HUES6 (cell line): ENCODE results near the gene PHF20.
A peak's percentile ranks its signal among the peaks of the same experiment; 100 is the strongest.

Experiments
- H3K27ac ChIP-seq: 2 replicates; pipeline ENCODE4 v1.7.0; 2013; ENCODE audit warnings: low read depth, mild to moderate bottlenecking, low read length, inconsistent platforms
- H3K27me3 ChIP-seq: 2 replicates; pipeline ENCODE4 v1.6.1; 2013; ENCODE audit warnings: low read length; ENCODE audit not compliant: control insufficient read depth, insufficient read depth
- H3K36me3 ChIP-seq: 2 replicates; pipeline ENCODE4 v1.6.1; 2013; ENCODE audit warnings: low read length; ENCODE audit not compliant: control insufficient read depth, insufficient read depth
- H3K4me1 ChIP-seq: 2 replicates; pipeline ENCODE4 v1.6.1; 2013; ENCODE audit warnings: low read length; ENCODE audit not compliant: control insufficient read depth, insufficient read depth
- H3K4me3 ChIP-seq: 2 replicates; pipeline ENCODE4 v1.5.1; 2013; ENCODE audit warnings: low read depth, low read length
- H3K9ac ChIP-seq: one replicate; pipeline ENCODE4 v1.6.1; 2013; ENCODE audit warnings: mild to moderate bottlenecking, low read length
- H3K9me3 ChIP-seq: 2 replicates; pipeline ENCODE4 v1.6.1; 2013; ENCODE audit warnings: low read depth, low read length; ENCODE audit not compliant: control insufficient read depth, insufficient read depth

The PHF20 gene

DNA sequence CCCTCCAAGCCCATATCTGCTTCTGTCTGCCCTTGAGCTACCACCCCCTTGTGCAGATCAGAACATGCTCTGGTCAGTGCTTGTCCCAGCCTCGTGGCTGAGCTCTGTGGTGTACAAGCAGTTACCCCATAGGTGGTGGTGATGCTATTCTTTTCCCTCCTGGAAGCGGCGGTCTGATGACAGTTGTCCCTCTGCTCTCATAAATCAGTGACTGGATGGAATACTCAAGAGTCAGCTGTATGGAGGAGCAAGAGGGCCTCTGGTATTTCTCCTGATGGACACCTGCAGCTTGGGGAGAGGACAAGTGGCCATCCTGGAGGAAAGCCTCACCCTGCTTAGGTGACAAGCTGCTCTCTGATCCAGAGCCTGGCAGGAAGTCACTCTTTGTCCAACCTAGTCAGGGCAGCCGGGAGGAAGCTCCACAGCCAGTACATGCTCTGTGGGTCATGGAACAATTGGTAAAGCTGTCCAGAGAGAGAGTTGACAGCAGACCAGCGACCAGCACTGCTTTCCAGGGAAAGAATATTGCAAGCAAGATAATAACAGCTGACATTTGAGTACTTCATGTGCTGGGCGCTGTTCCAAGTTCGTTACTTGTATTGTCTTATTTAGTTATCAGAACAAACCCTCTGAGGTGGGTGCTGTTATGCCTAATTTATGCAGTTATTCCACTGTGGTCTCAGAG is 135.3 kb downstream of the PHF20 start:
- Histone ChIP-seq H3K4me1 (peaks cover 12% of the 10 kb centered on the region), H3K4me3 (no peak overlapping the region), H3K9me3 (no peaks in the 10 kb centered on the region), H3K27ac (peak overlapping the region; percentile 4; the same call in 1 of the 2 replicates), H3K36me3 (peaks cover 25% of the 10 kb centered on the region), H3K9ac (no peak overlapping the region), H3K27me3 (no peaks in the 10 kb centered on the region)

DNA sequence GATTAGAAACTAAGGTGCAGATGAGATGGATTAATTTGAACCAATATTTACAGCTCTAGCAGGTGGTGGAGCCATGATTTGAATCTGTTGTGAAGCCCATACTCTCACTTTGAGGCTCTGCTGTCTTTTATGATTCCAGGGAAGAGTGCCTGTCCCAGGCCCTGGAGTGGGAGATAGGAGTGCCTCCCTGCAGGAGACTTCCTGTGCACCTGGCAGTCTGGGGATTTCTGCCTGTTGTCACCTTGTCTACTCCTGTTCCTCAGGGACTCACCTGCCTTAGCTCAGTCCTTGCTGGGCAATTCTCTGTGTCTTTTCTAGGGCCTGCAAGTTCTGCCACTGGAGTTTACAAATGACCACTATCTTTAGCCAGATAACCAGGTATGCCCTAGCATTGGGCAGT is 136.2 kb downstream of the PHF20 start:
- Histone ChIP-seq H3K4me1 (peaks cover 12% of the 10 kb centered on the region), H3K4me3 (no peak overlapping the region), H3K9ac (no peak overlapping the region), H3K27ac (peak overlapping the region; percentile 4; the same call in 1 of the 2 replicates), H3K36me3 (peaks cover 30% of the 10 kb centered on the region), H3K27me3 (no peaks in the 10 kb centered on the region), H3K9me3 (no peaks in the 10 kb centered on the region)

DNA sequence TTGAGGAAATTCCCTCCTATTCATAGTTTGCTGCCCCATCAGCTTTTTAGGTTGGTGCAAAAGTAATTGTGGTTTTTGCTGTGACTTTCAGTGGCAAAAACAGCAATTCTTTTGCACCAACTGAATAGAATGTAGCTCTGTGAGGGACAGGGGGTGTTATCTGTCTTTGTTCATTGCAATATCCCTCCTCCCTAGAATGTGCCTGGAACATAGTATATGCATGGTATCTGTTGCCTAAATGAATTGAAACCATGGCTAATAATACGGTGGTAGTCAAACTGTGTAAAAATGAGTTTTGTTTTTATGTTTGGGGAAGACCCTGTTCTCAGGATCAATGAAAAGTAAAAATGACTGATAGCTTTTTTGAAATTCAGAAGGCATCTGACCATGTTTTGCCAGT is 137.4 kb downstream of the PHF20 start:
- peaks cover 37% of the 10 kb centered on the region for H3K36me3 ChIP-seq
- H3K9me3 ChIP-seq = no peaks in the 10 kb centered on the region
- H3K4me1 ChIP-seq = peaks cover 12% of the 10 kb centered on the region
- no peak overlapping the region for H3K9ac ChIP-seq
- H3K27ac ChIP-seq = no peak overlapping the region; the same call in 1 of the 2 replicates
- H3K27me3 ChIP-seq = no peaks in the 10 kb centered on the region
- no peak overlapping the region for H3K4me3 ChIP-seq

DNA sequence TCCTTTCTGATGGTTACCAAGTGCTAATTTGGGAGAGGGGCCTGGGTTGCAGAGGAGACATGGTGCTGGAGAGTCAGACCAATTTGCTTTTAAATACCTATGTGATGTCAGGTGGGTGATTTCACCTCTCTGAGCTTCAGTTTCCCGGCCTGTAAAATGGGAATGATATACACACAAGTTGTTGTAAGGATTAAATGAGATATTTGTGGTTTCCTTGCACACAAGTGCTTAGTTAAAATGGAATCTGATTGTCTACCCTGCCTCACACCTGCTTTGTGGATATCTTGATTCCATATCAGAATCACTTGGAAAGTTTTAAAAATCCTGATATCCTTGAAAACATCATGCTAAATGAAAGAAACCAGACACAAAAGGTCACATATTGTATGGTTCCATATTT is 138.0 kb downstream of the PHF20 start:
- peaks cover 42% of the 10 kb centered on the region for H3K36me3 ChIP-seq
- no peak overlapping the region for H3K9ac ChIP-seq
- H3K27me3 ChIP-seq = no peaks in the 10 kb centered on the region
- H3K4me3 ChIP-seq = no peak overlapping the region
- peaks cover 12% of the 10 kb centered on the region for H3K4me1 ChIP-seq
- no peak overlapping the region for H3K27ac ChIP-seq
- H3K9me3 ChIP-seq = no peaks in the 10 kb centered on the region

DNA sequence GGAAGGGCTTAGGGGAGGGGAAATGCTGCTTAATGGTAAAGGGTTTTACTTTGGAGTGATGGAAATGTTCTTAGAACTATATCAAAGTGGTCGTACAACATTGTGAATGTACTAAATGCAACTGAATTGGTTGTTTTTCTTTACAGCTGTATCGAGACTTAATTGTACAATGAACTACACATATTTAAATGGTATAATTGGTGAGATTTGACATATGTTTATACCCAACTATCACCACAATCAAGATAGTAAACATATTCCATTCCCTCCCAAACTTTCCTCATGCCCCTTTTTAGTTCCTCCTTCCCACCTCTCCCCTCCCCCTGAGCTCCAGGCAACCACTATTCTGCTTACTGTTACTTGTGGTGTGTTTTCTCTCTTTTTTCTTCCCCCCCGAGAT is 138.4 kb downstream of the PHF20 start:
- Histone ChIP-seq H3K4me1 (peaks cover 12% of the 10 kb centered on the region), H3K9me3 (no peaks in the 10 kb centered on the region), H3K4me3 (no peak overlapping the region), H3K27ac (no peak overlapping the region), H3K27me3 (no peaks in the 10 kb centered on the region), H3K36me3 (peaks cover 40% of the 10 kb centered on the region), H3K9ac (no peak overlapping the region)

DNA sequence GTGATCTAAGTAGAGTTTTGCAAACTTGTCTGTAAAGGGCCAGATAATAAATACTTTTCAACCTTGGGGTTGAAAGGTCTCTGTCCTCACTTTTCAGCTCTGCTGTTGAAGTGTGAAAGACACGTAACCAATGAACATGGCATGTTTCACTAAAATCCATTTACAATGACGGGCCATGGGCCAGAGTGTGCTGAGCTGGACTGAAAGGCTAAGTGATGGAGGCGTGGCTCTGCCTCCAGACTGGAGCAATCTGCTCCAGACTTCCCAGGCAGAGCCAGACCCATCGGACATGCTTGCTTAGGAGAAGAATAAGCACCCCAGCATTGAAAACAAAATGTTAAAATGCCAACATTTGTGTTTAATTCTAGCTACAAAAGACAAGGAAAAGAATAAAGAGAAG is 141.1 kb downstream of the PHF20 start:
- no peak overlapping the region for H3K4me3 ChIP-seq
- H3K27ac ChIP-seq = no peak overlapping the region
- H3K9ac ChIP-seq = no peak overlapping the region
- H3K4me1 ChIP-seq = peaks cover 3% of the 10 kb centered on the region
- peaks cover 42% of the 10 kb centered on the region for H3K36me3 ChIP-seq
- H3K27me3 ChIP-seq = no peaks in the 10 kb centered on the region
- H3K9me3 ChIP-seq = no peaks in the 10 kb centered on the region

DNA sequence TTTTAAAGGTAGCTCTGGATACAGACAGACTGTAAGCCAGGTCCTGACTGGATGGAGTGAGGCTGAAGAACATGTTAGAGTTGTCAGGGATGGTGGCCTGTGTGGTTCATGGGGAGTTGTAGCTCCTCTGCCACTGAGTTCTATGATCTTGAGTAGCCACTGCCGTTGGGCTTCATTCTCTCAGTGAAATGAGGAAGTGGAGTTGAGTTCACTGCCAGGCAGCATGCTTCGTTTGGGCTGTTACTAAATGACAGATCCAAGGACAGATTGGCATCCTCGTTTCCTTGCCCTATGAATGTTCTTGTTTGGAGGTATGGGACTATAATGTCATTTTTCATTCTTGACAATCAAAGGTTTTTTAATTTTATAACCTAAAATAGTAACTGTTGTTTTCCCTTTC is 145.3 kb downstream of the PHF20 start:
- Histone ChIP-seq H3K4me1 (no peaks in the 10 kb centered on the region), H3K36me3 (peaks cover 75% of the 10 kb centered on the region), H3K9me3 (no peaks in the 10 kb centered on the region)

DNA sequence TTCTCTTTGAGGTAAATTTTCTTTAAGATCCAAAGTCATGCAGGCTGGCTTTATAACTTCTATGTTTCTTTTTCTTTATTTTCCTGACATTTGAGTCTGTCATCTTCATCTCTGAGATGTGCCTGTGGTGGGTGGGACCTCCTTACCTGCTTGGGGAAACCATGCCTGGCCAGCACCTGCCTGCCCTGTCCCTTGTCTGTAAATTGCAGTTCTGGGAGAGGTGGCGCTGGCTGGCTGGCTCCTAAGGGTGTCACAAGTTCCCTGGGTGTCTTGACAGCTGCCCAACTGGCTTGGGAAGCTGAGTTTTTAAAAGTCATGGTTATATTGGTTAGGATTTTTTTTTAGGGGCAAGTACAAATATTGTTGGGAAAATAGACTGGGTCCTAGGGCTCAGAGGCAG is 146.2 kb downstream of the PHF20 start:
- peaks cover 74% of the 10 kb centered on the region for H3K36me3 ChIP-seq

More for the DNA sequence above, 145.3 kb downstream of the PHF20 start:
- H3K4me3 ChIP-seq = no peak overlapping the region
- no peak overlapping the region for H3K27ac ChIP-seq
- no peak overlapping the region for H3K9ac ChIP-seq
- H3K27me3 ChIP-seq = no peaks in the 10 kb centered on the region

DNA sequence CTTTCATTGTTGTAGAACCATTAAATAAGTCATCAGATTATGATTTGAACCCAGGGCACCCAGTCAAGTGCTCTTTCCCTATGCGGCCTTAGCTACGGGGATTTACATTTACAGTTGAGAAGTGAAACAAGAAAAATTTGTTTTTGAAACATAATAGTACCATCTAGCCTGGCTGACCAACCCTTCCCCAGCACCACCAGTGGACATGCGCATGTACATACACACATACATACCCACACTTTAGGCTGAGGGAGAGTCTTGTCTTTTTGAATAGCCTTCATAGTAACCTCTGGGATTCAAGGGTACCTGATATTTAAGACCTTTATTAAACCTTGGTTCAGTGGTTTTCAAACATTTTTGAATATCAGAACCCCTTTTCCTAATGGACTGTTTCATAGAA is 148.7 kb downstream of the PHF20 start:
- Histone ChIP-seq H3K4me1 (no peaks in the 10 kb centered on the region), H3K36me3 (peaks cover 61% of the 10 kb centered on the region), H3K9me3 (no peaks in the 10 kb centered on the region), H3K9ac (no peak overlapping the region), H3K4me3 (no peak overlapping the region), H3K27ac (no peak overlapping the region), H3K27me3 (no peaks in the 10 kb centered on the region)

More for the DNA sequence above, 146.2 kb downstream of the PHF20 start:
- Histone ChIP-seq H3K27me3 (no peaks in the 10 kb centered on the region), H3K4me1 (no peaks in the 10 kb centered on the region), H3K9me3 (no peaks in the 10 kb centered on the region), H3K9ac (no peak overlapping the region), H3K27ac (no peak overlapping the region), H3K4me3 (no peak overlapping the region)

DNA sequence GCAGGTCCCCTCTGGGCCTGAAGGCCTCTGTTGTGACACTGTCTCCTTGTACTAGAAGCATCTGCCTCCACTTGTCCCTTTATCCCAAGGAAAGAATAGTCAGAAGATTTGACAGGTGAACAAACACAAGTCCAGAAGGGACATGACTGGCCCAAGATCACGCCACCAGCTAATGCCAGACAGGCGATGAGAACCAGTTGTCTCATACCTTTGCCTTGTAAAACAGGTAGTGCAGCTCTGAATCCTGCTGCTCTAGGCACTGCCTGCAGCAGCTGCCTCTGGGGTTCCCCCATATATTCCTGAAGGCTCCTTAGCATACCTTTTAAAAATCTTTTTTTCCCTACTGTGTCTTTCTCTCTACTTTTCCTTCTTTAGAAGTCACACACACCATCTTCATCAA is 157.5 kb downstream of the PHF20 start:
- no peak overlapping the region for H3K27ac ChIP-seq
- no peaks in the 10 kb centered on the region for H3K27me3 ChIP-seq
- no peak overlapping the region for H3K4me3 ChIP-seq
- no peak overlapping the region for H3K9ac ChIP-seq
- H3K36me3 ChIP-seq = peaks cover 41% of the 10 kb centered on the region
- H3K4me1 ChIP-seq = peaks cover 9% of the 10 kb centered on the region
- H3K9me3 ChIP-seq = no peaks in the 10 kb centered on the region

DNA sequence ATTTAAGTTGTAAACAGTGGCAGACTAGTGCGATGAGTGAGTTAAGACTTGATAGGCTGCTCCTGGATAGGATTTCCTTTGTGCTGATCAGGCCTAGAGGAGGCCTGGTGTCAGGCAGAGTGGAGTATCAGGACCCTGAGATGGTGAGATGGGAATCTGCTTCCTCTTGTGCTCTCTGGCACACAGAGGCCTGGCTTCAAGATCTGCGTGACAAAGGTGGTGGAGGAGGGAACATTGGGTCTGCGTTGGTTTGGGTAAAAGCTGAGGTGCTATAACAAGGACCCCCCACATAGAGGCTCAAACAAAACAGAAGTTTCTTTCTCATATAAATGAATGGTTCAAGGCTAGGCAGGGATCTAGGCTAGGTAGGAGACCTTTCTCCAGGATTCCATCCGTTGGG is 162.2 kb downstream of the PHF20 start:
- H3K4me1 ChIP-seq = peaks cover 20% of the 10 kb centered on the region
- 0 out of 2 replicates have a peak overlapping the region, but pooled peaks have one; percentile 68 for H3K27ac ChIP-seq
- no peak overlapping the region for H3K4me3 ChIP-seq

More for the DNA sequence above, 162.2 kb downstream of the PHF20 start:
- H3K9ac ChIP-seq = no peak overlapping the region
- H3K36me3 ChIP-seq = peaks cover 29% of the 10 kb centered on the region
- no peaks in the 10 kb centered on the region for H3K9me3 ChIP-seq
- H3K27me3 ChIP-seq = no peaks in the 10 kb centered on the region
